NCI-H146 treated with DMSO at 0.1 percent for 48 hours (cell line): ENCODE results near the gene DCAF7.

Experiments used
- DNase-seq: peaks from one replicate; lab custom pipeline; 2025; ENCODE audit not compliant: unreplicated experiment; lab: John Stamatoyannopoulos, UW

DCAF7 gene

GRCh38 chr17:63624531-63624880 lies 74.2 kb downstream of the DCAF7 start:
- no peak for DNase-seq

- no peak for DNase-seq
Measured at GRCh38 chr17:63626551-63627180, 76.4 kb downstream of the DCAF7 start.

DNA sequence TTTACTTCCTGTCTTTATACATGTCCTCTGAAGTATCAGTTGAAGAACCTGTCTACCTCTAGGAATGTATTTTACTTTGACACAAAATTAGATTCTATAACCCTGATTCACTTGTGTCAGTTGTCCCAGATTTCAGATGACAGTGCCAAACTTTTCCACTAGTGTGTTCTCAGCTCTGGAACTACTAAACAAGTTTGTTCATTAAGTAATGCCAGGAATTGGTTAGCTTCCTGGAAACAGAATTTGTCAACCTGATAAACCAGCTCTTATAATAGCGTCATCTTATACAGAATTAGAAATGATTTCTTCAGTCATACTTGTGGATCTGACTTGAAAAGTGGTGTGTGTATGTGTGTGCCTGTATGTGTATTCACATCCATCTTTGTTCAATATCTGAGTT lies 79.3 kb downstream of the DCAF7 start:
- DNase-seq: no peak

- no peak for DNase-seq
Measured at GRCh38 chr17:63631062-63631461, 80.8 kb downstream of the DCAF7 start.

DNA sequence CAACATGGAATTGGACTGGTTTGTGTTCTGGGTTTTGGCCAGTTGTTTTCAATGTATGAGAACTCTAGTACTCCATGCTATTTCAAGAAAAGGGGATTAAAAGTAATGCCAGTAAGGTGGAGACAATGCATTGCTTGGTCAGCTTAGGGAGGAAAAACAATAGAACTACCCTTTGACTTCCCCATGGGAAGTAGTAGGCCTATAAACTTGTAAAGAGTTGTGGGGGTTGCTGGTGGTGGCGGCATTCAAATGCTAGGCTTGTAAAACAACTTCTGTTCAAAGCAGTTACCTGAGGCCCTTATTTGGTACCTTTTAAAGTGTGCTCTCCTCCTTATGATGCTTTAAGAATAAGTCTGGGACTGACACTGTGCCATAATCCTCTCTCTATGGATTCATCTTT lies 81.3 kb downstream of the DCAF7 start:
- no peak for DNase-seq

DNA sequence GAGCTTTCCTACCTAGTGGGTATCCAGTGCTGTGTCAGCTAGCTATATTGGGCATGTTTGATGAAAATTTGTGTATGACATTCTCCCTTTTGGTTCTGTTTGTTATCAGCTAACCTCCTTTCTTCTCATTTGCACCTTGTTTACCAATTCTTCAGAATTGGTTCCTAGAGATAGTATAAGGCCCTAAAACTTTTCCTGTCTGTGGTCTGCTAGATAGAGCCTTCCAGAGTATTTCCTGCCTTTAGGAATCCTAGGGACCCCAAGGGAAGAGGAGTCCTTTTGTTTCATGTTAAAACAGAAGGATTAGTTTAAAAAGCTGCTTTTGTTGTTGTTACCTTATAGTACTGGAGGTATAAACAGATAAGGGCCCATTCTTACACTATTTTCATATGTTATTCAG lies 83.5 kb downstream of the DCAF7 start:
- no peak for DNase-seq

GRCh38 chr17:63634163-63634562 lies 83.9 kb downstream of the DCAF7 start:
- no peak for DNase-seq

- DNase-seq: no peak
Measured at GRCh38 chr17:63634816-63635215, 84.5 kb downstream of the DCAF7 start.

- no peak for DNase-seq
Measured at GRCh38 chr17:63635290-63635689, 85.0 kb downstream of the DCAF7 start.

DNA sequence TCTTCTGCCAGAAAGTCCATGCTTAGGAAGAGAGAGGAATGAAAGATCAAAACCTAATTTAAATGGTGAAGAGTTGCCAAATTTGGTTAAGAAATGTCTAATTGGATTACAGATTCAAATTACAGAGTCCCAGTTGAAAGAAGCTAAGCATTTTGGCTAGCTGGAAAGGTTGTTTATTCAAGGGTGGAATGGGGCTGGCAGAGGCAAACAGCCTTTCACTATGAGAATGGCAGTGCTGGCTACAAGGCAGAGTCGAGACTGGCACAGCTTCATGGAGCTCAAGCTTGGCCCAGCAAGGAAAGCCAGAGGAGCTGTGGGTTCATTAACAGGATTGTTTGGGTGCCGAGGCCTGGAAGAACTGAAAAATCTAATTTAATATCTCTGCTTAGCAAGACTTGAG lies 85.5 kb downstream of the DCAF7 start:
- DNase-seq: no peak

DNA sequence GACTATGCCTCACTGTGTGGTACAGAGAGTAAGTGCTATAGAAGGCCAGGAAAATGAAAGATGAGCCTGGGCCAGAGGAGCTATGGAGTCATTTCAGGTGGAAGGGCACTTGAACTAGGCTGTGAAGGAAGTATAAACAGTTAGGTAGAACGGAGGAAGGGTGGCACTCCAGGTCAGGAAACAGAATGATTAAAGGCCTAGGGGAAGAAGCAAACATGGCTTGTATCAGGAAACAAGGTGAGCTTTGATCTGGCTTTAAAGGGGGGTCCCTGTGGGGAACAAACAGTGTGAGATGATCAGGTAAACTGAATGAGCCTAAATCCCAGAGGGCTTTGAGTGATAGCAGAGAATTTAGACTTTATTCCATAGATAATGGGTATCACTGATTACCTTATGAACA lies 88.8 kb downstream of the DCAF7 start:
- no peak for DNase-seq

GRCh38 chr17:63640038-63640437 lies 89.8 kb downstream of the DCAF7 start:
- no peak for DNase-seq

DNA sequence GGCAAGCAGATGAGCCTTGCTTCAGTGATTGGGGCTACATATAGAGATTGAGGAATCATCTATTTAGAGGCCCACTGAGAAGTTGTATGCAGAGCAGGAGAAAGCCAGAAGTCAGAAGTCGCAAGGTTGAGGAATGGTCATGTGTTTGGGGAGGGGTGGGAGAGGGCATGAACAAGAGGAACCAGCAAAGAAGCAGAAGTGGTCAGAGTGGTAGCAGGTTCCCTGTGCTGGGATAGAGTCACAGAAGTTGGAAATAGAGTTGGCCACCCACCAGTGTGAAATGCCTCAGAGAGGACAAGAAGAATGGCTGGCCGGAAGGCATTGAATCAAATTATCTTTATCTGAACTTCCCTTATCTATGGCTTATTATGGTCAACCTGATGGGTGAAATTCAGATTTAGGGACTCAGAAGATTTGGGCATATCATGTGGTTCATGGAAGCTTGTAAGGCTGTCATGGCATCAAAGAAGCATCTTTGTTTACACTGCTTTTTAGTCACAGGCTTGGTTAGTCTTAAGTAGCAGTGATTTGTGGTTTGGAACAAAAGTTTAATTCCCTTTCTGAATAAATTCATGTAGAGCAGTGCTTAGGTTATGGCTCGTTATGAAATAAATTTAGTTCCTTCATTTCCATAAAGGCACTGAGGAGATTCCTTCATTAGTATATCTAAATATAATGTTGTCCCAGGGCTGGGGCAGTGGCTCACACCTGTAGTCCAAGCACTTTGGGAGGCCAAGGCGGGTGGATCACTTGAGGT lies 91.6 kb downstream of the DCAF7 start:
- no peak for DNase-seq
